NOMO-1 treated with dmso at 0.1 percent for 144 hours (cell line): Measurements from ENCODE around the gene MAT1A.

Experiments
- DNase-seq: peaks from one replicate; lab custom pipeline; 2025; ENCODE audit not compliant: unreplicated experiment; lab: John Stamatoyannopoulos, UW

MAT1A gene

DNA sequence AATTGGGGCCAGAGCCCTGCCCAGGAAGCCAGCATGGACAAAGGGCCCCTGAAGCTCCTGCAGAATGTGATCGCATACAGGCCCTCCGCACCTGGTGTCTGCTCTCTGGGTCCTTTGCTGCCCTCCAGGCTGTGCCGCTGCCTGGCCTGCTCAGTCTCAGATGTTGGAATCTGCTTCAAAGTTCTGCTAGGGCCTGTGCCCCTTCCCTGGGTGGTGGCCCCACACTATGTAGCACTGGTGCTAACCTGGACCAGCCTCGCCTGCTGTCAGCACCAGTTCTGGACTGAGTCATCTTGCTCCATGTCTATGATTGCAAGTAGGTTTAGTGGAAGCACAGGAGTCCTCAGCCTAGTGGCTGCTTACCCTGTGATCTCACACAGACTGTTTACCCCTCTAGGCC, 6.3 kb downstream of the MAT1A start:
- DNase-seq: no peak

DNA sequence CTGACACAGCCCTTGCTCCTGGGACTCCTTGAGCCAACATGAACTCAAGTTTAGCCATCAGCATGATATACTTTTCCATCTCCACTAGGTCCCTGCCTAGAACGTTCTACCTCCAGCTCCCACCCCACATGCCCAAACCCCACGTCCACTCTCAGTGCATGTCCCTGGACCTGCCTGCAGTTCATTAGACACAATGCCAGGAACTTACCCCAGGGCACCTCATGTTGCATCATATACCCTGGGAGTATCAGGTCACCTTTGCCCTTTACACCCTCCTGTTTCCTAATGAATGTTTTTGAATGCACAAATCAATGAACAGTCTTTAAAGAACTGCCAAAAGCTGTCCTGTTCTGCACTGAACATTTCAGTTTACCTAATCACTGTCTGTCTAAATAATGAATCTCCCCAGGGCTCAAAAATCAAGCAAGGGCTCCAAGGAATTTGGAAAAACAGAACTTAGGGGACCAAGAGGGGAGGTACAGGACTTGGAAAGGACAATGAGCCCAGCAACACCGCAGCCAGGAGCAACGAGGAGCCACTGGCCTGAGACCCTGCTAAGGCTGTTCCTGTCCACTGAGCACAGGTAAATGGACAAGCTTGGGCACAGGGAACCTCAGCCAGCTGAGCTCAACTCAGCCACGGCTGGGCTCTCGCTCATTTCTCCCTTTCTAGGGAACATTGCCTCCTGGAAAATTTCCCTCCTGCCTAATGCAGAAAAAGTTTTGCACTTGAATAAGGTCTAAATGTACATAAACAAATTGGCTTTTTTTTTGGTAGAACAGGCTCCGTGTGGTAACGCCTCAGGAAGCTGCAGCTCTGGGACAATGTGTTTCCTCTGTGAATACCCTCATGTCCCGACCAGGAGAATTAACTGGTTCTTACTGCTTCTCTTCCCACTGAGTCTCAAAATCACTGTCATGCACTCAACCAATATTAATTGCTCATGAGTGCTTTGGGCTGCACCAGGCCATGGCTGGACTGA, 7.4 kb downstream of the MAT1A start:
- no peak for DNase-seq

DNA sequence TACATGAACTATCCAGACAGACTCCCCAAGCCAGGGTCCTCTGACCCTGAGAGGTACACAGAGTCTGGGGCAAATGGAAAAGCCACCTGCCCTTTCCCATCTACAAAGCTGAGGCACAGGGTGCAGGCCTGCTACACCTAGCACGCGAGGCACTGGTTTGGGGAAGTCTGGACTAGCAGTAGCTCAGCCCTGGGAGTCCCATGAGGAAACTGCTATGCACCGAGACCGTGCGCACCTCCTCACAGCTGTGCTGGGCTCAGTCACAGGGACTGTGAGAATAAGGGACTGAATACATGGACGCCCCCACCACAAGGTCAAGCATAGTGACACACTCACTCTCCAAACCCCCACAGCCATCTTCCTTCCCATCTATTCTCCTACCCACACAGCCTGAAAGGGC, 8.2 kb downstream of the MAT1A start:
- no peak for DNase-seq

DNA sequence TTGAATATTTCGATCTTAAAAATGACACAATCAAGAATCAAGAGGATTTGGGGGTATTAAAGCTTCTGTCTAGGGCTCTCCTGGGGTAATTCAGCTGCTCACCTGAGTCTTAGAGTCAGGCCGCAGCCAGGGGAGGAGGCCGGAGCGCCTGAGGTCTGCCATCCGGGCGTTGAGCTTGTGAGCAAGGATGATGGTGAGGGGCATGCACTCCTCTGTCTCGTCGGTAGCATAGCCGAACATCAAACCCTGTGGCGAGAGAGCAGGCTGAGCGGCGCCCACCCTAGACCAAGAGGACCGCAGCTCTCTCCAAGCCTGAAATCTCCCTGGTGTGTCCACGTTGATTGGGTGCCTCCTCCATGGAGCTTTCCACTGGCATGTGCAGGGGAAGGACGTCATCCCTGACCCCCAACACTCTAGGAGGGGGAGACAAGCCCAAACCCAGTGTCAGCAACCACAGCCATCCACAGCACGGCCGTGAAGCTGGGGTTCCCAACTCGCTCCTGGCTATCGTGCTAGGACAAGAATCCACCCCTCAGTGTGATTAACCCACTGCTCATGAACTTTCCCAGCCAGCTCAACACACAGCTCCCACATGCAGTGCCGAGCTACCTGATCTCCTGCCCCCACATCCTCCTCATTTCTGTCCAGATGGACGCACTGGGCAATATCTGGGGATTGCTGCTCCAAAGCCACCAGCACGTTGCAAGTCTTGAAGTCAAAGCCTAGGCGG, 9.2 kb downstream of the MAT1A start:
- DNase-seq: no peak

DNA sequence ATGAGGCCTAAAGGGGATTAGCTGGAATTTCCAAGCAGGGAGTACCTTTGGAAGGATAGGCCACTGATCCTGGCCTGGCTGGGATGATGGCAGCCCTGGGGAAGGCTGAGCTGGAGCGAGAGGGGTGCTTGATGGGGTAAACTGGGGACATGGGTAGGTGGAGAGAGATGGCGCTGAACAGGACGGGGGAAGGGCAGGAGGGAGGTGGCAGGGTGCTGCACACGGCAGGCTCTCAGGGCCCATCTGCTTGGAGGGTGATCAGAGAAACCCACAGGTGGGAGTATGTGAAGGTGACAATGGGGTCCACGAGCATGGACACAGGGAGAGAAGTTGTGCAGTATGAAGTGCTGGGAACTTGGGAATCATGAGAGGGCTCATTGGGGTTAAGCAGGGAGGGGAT, 10.3 kb downstream of the MAT1A start:
- no peak for DNase-seq

DNA sequence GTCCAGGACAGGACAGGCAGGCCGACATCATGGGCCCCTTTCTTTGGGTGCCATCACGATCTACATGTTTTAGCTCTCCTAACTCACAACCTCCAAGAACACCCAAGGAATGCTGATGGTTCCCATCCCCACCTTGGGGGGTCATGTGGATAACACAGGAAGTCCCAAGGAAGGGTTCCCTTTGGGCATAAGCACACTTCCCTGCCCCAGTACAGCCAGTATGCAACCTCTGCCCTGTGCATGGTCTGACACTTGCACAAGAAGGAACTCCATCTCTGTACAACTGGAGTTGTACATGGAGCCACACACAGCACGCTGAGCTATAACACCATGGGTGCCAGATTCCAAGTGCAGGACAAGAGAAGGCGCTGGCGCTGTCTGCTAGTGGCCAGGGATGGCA, 11.0 kb downstream of the MAT1A start:
- no peak for DNase-seq

DNA sequence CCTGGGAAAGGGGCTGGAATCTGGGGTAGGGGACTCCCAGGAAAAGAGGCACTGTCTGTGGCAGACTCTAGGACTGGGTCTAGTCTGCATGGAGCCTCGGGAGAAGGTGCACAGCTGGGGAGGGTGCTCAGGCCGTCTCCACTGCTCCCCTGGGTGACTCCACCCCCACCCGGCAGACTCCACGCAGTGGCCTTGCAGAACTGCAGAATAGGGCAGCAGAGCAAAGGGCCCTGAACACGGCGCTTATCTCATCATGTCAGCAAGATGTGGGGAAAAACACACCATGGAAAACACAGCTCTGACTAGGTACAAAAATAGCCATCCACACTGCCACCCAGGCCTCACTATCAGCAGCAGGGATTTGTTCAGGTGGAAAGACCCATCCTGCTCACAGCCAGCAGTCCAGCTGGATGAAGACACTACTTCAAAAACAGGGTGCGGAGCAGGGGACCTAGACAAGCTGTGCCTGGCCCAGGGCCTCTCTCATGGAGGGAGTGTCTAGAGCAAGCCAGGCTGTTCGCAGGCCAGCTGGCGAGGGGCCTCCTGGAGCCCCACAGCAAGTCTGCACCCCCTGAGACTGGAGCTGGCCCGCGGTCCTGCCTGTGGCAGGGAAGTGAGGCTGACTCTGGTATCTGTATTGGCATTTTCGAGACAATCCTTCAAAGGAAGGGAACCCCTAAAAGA, 11.7 kb downstream of the MAT1A start:
- no peak for DNase-seq

DNA sequence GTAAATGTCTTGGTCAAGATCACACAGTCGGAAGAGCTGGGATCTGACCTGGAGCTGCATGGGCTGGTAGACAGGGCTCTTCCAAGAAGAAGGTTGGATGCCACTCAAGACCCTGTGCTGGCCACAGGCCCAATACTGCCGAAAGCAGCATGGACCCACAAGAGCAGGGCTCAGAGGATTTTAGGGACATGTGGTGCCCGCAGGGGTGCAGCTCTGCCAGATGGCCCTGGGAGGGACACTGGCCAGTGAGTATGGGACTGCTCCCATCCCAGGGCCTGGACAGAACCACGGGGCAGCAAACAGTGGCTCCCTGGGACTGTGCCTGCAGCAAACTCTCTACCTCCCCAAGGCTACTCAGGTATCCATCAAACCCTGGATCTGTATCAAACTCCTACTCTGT, 12.4 kb downstream of the MAT1A start:
- DNase-seq: no peak

DNA sequence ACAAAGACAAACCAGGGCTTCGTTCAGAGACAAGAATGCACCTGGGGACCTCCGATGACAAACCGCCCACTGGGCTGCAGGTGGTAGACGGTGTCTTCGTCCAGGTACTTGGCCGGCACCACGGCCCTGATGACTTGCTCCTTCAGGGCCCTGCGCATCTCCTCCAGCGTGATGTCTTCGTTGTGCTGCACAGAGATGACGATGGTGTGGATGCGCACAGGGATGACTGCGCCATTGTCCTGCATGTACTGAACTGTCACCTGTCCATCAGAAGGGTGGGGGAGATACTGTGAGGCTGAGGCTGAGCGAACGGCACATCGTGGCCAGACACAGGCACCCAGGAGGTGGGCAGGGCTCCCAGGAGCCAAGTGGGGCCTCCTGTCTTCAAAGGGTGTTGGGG, 13.1 kb downstream of the MAT1A start:
- no peak for DNase-seq

DNA sequence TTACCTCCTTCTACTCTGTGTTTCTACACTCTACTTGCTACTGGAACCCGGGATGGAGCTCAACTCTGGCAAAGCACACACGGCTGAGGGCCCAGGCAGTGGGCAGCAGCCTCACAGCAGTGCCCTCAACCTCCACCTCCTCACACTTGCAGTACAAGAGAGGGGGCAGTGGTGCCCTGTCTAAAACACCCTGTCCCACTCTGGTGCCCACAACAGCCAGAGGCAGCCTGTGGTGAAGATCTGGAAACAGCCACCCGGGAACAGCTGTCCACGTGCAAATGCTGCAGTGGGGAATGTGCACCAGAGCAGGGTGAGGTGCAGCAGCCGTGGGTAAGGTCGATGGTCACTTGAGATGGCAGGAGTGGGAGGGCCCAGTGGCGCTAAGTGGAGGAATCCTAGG, 13.7 kb downstream of the MAT1A start:
- no peak for DNase-seq

DNA sequence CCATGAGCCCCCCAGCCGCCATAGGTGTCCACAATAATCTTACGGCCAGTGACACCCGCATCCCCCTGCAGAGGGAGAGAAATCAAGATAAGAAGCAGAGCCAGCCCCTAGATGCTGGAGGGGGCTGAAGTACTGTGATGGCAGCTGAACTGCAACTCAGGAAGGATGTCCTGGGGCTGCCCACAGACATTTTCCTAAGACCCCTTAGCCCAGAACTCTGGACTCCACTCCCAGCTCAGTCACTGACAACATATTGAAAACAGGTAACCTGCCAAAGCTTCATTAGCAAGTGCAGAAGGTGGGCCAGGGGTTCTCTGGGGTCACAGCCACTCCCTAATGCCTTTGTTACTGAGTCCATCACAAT, 14.3 kb downstream of the MAT1A start:
- DNase-seq: no peak

DNA sequence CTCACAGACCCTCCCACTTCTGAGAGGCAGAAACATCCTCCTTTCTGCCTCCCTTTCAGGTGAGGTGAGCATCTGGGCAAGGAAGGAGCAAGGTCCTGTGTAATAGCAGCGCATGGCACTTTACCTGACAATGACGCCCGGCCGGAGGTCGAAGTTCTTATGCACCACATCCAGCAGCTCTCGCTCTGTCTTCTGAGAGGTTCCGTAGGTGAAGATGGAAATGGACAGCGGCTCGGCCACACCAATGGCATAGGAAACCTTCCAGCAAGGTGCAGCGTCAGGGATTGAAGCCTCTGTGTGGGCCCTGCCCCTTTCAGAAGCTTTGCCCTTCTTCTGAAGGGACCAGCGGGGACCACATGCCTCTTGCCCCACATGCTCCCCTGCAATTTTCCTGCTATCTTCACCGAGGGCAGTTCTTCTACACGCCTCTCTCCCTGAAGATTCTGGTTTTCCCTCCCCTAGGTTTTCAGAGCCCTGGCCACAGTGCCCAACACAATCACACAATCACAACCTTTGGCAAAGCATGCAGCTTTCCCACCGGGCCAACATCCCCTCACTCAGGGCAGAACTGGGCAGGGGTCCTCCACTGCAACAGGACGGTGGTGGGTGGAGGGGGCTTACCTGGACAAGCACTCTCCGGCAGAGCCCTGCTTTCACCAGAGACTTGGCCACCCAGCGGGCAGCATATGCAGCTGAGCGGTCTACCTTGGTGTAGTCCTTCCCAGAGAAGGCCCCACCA, 14.9 kb downstream of the MAT1A start:
- no peak for DNase-seq

DNA sequence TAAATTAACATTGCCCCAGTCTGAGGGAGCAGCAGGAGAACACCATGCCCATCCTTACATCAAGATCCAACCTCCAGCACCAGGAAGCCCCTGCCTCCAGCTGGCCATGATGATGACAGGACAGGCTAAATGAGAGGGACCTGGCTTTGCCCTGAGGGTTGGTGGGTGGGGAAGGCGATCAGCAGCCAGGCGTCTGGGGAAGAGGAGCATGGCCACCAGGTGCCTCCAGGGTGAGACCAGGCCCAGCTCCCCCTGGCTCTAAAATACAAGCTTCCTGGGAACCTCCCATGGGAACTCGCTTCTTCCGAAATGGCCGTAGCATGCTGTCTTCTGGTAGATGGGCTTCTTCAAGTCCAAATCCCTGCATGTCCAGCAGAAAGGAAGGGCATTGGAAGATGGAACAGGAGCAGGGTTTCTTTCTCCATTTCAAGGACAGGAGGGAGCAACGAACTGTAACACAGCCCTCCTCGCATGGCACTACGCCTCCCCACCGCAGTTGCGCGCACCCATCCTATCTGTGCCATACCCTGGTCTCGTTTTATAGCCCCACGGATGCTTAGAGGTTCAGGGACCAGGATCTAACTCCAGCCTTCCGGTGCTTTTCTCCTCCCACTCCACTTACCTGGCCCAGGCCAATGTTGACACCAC, 15.8 kb downstream of the MAT1A start:
- no peak for DNase-seq

DNA sequence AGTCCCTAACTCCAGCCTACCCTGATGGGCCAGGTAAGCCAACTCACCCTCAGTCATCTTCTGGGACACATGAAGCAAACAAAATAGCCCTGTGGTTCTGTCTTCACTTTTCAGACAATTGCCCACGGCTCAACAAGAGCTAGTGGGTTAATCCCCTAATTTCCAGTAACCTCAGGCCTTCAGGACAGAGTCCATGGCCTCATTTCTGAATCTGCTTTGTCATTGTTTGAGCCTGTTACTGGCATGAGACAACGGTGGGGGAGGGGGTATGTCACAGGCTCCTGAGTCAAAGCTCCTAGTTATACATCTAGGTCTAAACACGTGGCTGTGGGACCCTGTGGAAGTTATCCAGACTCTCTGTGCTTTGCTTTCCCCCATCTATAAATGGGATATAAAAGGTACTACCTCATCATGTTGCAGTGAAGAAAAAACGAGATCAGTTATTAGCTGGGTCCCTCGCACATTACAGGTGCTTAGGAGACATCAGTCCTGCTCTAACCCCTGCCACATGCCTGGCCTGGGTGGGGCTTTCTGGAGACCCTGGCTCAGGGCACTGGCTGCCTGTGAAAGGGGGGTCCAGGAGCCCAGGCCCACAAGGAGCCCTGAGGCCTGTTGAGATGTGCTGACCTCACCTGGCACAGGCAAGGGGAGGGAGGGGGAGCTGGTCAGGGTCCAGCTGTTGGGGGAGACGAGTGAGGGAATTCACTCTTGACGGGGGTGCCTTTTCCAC, 16.5 kb downstream of the MAT1A start:
- DNase-seq: no peak

DNA sequence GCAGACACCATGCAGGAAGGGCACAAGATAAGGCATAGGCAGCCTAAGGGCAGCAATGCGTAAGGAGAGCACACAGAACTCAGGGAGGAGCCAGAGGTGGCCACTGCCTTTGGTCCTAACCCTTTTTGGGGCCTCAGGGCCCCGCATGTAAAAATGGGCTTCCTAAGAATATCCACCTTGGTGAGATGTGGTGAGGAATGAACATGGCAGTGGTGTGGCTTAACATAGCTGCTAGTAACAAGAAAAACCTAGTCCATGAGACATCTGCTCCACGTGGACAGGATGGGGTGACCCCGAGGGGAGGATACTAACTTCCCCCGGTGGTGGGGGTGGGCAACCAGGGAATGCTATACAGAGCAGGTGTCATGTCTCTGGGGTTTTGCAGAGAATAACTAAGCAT, 18.0 kb downstream of the MAT1A start:
- DNase-seq: no peak

DNA sequence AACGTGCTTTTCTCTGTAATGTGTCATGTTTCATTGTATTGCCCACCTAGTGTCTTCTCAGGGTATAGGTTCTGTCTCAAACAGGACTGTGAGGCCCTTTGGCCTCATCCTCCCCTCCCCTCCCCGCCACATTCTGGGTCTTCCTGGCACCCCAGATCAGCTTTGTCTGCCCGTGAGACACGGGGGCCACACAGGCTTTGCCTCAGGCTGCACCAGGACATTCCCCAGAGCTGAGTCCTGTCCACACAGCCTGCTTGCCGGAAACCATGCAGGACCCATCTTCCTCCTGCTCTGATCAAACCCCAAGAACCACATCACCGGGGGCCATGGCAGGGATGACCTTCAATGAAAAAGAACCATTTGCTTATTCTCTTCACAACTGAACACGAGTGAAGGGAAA, 18.6 kb downstream of the MAT1A start:
- no peak for DNase-seq

DNA sequence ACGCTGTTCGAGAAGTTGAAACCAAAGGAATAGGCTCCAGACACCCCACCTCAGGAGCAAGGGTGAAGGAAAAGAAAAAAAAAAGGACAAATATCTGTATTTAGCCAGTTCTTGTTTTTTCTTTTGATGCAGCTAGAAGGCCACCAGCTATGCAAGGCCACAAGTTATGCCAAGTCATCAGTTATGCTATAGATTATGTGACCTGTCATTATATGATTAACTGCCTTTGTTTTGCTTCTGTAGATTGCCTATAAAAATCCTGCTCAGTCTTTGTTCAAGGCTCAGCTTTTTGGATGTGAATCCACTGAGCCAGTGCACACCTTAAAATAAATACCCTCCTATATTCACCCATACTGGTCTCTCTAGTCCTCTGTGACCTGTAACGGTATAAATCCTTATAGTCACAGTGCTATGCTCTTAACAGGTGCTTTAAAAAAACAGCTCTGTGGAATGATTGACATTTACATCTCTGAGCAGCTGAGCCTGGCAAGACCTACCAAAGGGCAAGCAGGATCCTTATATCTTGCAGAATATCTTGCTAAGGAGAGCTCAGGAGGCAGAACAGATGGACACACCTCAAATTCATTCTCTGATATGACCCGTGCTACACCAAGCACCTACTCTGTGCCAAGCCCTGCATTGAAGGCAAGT, 20.4 kb downstream of the MAT1A start:
- no peak for DNase-seq

DNA sequence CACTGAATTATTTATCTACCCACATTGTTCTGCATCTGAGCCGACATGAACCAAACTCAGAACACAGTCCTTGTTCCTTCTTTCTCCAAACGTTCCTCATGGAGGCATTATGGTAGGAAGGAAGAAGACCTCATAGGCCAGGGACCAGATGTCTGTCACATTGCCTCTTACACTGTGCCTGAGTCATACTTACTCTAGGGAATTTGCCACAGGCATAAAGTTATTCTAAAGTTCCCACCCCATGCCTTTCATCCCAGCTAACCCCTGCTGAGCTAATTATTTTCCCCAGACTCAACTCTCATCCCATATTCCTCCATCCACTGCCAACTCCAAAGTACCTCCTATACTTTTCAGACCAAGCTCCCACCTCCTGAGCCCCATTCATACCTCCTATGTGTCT, 21.2 kb downstream of the MAT1A start:
- no peak for DNase-seq

DNA sequence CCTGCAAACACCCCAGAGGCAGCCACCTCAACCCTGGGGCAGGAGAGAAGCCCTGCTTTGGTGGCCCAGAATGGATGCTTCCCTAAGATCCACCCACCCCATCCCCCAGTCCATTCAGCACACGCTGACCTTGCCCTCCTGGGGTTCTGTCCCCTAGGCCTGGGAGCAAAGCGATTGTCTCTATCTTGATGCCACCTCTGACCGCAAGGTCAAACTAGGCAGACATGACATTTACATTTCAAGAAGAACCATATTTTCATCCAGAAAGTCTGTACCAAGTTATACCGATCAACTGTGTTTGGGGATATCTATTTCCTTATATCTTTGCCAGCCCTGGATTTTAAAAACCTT, 23.0 kb downstream of the MAT1A start:
- DNase-seq: no peak
